NK-92 (cell line): ENCODE results near the gene GPRIN3.
"Not testable (repeated sequence)": the region's sequence is repeated elsewhere in the genome, so short reads cannot be mapped to it uniquely, and the experiment has no call there.

Experiments used
- DNase-seq: peaks from one replicate; lab custom pipeline; 2025; ENCODE audit not compliant: unreplicated experiment; lab: John Stamatoyannopoulos, UW

GPRIN3 gene

GRCh38 chr4:89314291-89314690 lies 6.7 kb upstream of the GPRIN3 start:
- DNase-seq, result no peak

GRCh38 chr4:89312066-89312465 lies 4.5 kb upstream of the GPRIN3 start:
- DNase-seq, result no peak

GRCh38 chr4:89311433-89311832 lies 3.8 kb upstream of the GPRIN3 start:
- no peak for DNase-seq

- not testable (repeated sequence) for DNase-seq
Observed at GRCh38 chr4:89309154-89309553, 1.6 kb upstream of the GPRIN3 start.

GRCh38 chr4:89308161-89308500 lies 531 bp upstream of the GPRIN3 start:
- no peak for DNase-seq

- DNase-seq, result no peak
Observed at GRCh38 chr4:89307178-89307445, 488 bp downstream of the GPRIN3 start.

- no peak for DNase-seq
Observed at GRCh38 chr4:89306486-89307177, 968 bp downstream of the GPRIN3 start.

- no peak for DNase-seq
Observed at GRCh38 chr4:89305712-89306437, 1.7 kb downstream of the GPRIN3 start.

- DNase-seq, result no peak
Observed at GRCh38 chr4:89305028-89305427, 2.6 kb downstream of the GPRIN3 start.

GRCh38 chr4:89303814-89304388 lies 3.7 kb downstream of the GPRIN3 start:
- no peak for DNase-seq

- no peak for DNase-seq
Observed at GRCh38 chr4:89303177-89303576, 4.4 kb downstream of the GPRIN3 start.

GRCh38 chr4:89301902-89302301 lies 5.7 kb downstream of the GPRIN3 start:
- DNase-seq, result no peak

GRCh38 chr4:89301003-89301402 lies 6.6 kb downstream of the GPRIN3 start:
- DNase-seq, result no peak

- no peak for DNase-seq
Observed at GRCh38 chr4:89300499-89300898, 7.1 kb downstream of the GPRIN3 start.

GRCh38 chr4:89300060-89300459 lies 7.5 kb downstream of the GPRIN3 start:
- no peak for DNase-seq

GRCh38 chr4:89299153-89299791 lies 8.3 kb downstream of the GPRIN3 start:
- DNase-seq, result no peak

GRCh38 chr4:89298788-89299152 lies 8.8 kb downstream of the GPRIN3 start:
- no peak for DNase-seq

GRCh38 chr4:89298155-89298554 lies 9.4 kb downstream of the GPRIN3 start:
- DNase-seq, result no peak

- DNase-seq, result no peak
Observed at GRCh38 chr4:89296896-89297295, 10.7 kb downstream of the GPRIN3 start.

GRCh38 chr4:89296399-89296798 lies 11.2 kb downstream of the GPRIN3 start:
- no peak for DNase-seq

GRCh38 chr4:89295415-89295927 lies 12.1 kb downstream of the GPRIN3 start:
- DNase-seq, result no peak
